HPDE6-E6E7 (cell line): ENCODE measurements around the gene NTN5.
"Not testable (repeated sequence)": the region's sequence is repeated elsewhere in the genome, so short reads cannot be mapped to it uniquely, and the experiment has no call there.

ENCODE experiments used
- DNase-seq: peaks from one replicate; pipeline ENCODE4 v3.0.0; 2011; ENCODE audit warnings: missing footprints; ENCODE audit errors: extremely low spot score

NTN5 gene, protein sequence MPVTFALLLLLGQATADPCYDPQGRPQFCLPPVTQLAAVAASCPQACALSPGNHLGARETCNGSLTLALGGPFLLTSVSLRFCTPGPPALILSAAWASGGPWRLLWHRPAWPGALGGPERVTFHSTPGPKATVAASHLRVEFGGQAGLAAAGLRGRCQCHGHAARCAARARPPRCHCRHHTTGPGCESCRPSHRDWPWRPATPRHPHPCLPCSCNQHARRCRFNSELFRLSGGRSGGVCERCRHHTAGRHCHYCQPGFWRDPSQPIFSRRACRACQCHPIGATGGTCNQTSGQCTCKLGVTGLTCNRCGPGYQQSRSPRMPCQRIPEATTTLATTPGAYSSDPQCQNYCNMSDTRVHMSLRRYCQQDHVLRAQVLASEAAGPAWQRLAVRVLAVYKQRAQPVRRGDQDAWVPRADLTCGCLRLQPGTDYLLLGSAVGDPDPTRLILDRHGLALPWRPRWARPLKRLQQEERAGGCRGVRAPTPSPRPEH

DNA sequence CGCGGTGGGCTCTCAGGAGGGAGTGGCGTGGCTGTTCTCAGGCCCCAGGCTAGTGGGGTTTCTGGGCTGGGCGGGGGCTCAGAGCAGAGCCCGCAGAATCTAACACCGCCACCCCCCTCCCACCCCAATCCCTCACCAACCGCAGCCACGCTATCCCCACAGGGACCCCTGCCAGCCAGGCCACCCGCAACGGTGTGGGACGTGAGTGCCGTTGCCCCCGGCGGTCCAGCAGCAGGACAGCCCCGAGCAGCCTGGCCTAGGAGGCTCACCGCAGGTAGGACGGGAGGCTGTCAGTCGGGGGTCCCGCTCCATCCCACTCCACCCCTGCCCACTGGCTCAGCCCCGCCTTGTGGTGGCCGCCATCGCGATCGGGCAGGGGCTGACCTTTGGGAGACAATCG, at the start of gene NTN5:
Gene NTN5 (minus strand): TSS at position 24 of the 400 bp plus-strand sequence. CDS start 2,031 bp downstream, outside the sequence.
- DNase-seq: no peak

DNA sequence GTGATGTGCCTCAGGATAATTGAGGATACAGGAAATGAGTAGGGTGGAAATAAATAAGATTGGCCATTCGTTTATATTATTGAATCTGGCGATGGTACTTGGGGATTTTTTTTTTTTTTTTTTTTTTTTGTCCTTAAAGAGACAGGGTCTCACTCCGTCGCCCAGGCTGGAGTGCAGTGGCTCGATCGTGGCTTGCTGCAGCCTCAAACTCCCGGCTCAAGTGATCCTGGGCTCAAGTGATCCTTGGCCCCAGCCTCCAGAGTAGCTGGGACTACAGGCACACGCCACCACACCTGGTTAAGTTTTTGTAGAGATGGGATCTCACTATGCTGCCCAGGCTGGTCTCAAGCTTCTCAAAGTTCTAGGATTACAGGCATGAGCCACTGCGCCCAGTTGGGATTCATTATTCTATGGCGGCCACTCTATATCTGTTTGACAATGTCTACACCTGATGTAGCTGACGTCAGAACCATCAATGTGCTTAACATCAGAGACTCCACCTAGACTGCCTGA, 49.4 kb upstream of the NTN5 start:
- DNase-seq: no peak

DNA sequence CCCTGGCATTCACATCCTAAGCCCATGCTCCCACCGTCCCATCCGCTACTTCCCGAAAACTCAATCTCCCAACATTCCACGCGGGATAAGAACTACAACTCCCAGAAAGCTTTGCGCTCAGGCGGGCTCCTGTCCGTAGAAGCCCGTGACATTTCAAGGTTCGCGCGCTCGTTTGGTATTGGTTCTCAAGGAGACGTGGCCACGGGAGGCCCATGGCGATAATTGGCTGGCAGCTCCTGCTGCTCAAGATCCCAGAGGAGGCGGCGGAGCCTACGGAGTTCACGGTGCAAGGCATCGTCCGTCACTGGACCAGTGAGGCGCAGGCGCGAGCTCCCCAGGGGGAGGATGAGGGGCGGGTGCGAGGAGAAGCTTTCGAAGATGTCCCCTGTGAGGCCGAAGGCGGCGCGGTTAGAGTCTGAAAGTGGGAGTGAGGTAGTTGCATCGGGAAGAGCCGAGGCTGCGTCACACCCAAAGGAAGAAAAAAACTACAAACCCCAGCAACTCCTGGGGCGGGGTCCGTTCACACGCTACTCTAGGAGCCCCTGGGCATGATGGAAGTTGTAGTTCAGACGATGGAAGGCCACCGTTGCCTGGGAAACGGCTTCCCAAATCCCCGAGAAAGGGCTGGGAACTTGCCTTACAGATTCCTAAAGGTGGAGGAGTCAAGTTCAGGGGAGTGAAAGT, 47.9 kb upstream of the NTN5 start:
- peak; percentile 75 for DNase-seq

DNA sequence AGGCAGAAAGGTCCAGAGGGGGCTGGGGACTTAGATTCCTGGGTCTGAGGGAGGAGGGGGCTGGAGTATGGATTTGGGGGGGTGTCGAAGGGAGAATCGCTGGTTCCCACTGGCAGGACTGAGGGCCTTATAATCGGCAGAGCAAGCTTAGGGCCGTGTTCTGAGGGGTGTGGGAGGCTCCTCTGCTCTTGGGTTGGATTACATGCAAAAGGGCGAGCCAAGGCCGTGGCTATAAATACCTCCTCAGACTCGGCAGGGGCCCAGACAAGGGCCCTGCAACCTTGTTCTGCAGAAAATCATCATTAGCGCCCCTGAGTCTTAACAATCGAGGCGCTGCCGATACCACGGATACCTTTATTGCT, 47.4 kb upstream of the NTN5 start:
- DNase-seq: no peak

DNA sequence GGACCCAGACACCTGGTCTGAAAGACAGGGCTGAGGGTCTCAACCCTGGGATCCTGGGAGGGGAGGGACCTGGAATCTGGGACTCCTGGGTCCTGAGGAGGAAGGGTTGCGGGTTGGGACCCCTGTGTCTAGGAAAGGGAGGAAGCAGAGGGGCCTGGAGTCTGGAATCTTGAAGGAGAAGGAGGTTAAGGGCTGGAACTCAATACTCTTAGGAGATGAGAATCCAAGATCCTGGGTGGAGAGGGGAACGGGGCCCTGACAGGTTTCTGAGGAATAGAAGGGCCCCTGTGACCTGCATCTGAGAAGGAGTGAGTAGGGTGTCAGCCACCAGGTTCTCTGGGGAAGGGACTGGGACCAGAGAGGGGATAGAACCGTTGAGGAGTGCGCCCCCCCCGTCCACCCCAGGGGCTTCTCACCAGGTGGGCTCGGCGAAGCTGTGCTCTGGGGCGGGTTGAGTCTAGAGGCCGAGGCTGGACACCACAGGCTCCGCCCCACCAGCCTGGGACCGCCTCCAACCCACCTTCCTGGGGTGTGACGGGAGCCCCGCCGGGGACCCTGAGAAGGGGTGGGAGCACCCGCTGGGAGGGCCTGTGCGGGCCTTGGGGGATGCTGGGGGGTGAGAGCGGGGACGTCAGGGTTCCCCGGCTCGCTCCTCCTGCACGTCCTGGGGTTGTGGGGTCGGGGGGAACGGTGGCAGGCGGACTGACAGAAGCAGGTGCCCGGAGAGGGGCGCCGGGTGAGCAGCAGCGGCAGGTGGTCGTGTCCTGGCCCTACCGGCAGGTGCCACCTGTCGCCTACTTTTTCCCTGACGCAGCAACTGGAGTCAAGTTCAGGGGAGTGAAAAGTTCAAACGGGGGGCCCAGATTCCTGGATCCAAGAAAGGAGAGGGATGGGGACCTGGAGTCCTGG, 46.7 kb upstream of the NTN5 start, which contains the start of gene MAMSTR:
Gene MAMSTR (minus strand): TSS at position 463 of the 909 bp plus-strand sequence. CDS start 694 bp downstream, outside the sequence.
- DNase-seq: no peak

DNA sequence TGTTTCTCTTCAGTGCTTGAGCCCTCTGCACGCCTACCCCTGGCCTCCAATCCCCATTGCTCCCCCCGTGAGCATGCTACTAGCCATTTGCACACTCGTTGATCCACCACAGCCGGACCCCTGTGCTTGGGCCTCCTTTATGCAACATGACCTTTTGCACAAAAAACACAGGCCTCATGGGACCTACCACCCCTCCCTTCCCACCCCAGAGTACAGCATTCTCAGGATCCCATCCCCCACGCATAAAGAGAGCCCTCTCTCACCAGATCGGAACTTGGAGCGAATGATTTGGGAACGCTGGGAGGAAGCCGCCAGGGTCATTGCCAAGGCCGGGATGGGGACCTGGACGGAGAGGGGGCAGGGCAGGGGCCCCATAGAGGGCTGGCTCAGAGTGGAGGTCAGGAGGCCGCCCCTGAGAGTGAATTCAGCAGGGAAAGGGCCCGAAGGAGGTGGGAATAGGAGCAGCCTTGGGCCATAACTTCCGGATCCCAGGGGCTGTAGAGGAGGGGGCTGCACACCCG, 46.0 kb upstream of the NTN5 start:
- no peak for DNase-seq

DNA sequence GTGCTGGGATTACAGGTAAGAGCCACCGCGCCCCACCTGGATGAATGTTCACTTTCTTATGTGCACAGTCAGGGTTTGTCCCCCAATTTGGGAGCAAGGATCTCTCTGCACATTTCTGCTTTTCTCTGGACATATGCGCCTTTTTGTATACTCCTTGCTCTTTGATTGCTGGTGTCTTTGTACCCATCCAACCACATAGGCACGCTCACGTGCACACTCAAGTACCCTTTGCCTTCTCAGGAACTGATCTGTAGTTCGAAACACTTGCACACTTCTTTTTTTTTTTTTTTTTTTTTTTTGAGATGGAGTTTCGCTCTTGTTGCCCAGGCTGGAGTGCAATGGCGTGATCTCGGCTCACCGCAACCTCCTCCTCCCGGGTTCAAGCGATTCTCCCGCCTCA, 45.3 kb upstream of the NTN5 start:
- not testable (repeated sequence) for DNase-seq

DNA sequence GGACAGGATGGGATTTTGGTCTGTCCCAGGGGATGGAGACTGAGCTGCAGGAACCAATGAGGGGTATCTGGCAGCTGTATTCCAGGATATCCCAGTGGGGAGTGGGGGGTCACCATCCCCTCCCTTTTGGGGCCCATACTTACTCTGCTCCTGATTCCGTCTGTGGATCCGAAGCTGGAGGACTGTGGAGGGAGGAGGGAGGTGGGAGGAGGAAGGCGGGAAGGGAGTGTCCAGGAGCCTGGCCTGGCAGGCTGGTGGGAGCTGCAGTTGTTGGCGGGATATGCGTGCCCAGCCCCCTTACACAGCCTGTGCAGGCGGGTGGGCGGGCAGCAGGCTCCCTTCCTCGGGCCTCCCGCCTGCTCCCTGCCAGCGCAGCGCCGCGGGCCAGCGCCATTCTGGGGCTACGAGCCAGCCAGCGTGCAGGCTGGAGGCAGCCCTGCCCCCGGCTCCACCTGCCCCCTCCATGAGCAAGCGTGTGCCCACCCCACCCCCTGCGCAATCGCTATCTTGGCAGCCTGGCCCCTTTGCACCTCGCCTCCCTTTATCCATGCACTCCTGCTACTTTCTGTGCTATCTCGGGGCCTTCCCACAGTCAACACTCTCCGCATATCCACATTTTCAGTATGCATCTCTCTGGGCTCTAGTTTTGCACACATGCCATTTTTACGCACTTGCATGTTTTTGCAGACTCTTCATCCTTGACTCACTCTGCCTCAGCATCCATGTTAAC, 43.9 kb upstream of the NTN5 start:
- no peak for DNase-seq

DNA sequence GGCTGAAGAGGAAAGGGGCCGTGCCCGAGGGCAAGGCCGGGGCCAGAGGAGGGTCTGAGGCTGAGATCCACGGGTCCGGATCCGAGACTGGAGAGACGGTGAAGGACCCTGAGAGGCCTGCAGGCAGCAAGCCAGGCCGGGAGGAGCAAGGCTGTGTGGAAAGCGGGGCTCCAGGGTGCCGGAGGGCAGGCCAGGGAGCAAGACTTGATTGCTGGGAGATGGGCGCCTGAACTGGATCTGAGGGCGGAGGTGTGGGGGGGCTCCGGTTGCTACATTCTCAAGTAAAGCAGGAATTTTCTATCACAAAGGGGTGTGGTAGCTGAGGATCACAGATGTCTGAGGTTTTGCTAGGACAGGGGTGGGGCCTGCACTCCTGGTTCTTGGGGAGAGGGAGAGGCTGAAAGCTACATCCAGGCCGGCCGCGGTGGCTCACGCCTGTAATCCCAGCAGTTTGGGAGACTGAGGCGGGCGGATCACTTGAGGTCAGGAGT, 42.9 kb upstream of the NTN5 start:
- DNase-seq: no peak

DNA sequence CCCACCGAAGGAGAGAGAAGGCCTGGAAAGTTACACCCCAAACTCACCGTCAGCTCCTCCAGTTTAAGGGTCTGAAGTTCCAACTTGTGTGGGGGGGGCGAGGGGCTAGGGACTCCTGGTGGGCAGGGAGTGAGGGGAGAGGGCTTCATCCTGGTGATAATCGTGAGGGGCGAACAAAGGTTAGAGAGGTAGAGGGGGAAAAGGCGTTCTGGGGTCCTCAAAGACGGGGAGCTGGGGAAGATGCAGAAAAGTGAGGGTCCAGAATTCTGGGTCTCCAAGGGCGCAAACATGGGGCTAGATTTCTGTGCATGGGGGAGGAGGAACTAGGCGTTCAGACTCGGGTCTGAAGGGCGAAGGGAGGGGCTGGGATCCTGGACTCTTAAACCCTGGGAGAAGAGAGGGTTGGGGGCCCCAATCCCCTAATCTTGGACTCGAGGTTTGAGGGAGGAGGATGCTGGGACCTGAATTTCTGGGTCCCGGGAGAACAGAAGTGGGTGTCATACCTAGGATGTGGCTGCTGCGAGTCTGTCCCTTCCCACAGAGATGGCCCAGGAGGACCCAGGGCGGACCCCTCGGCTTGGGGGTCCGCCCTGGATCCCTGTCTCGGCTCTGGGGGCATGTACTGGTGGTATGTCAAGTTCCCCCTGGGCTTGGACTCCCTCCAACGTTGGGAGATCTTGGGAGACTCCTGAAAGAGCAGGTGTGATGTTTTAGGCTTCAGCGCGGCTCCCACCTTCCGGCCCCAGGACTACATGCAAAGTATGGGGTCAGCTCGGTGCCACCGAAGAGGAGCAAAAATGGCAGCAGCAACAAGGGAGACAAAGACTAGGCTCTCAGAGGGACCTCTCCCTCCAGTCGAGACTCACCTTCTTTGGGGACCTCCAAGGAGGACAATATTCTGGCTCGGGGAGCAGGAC, 42.2 kb upstream of the NTN5 start:
- no peak for DNase-seq

DNA sequence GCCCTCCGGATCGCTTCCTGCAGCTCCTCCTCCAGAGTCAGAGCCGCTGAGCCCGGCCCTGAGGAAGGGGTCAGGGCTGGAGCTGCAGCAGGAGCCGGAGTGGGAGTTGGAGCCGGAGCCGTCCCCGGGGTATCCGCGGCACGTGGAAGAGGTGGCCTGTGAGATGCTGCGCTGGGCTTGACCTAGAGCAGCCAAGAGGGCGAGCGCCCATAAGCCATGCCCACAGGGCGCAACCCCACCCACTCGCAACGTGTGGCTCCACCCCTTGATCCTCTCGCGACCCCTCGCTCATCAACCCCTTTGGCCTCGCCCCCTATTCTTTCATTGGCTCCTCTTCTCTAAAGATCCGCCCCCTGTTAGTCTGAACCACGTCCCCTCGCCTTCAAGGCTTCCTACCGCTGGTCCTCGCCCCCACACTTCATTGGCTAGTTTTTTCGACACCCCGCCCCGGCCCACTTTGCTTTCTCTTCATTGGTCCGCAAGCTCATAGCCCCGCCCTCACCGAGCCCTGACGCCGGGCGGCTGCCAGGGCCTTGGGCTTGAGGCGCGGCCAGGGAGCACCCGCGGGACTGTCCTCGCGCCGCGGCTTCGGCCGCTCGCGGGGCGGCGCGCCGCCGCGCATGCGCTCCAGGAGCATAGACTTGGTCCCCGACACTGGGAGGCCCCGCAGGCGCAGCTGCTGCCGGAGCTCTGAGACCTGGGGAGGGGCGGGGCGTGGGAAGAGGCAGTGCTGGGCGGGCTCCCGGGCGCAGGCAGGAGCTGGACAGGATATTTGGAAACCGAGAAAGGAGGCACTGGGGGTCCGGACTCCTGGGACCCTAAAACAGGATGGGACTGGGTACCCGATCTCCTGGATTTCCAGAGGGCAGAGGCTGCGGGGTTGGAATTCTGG, 41.3 kb upstream of the NTN5 start:
- peak; percentile 99 for DNase-seq

DNA sequence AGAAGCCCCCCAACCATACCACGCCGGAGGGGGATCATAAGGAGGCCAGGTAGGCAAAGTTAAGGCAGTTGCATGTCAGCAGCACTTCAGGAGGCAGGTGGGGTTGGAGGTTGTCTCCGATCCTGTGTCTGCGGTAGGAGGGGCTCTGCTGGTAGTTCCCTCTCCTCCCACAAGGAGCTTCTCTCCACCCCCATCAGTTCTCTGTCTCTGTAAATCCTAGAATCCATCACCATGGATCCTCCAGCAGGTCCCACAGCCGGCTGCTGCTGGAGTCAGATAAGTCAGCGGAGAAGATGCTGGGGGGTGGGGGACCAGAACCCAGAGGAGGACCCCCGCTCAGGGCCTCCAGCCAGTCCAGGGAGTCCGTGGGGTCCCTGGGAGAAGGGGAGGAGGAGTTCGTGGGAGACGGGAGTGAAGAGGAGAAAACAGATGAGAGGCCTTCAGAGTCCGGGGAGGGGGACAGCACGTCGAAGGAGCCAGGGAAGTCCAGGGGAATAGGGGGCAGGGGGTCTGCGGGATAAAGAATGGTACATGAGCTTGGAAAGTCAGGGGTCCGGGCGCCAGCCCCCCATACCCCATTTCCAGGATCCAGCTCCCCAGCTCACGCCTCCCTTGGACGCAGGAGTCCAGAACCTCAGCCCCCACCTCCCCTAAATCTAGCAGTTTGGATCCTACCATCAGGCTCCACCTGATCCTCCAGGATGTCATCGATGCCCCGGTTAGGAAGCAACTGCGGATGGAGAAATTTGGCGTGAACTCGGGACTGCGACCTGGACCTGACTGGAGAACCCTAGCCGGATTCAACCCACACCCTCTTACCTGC, 40.4 kb upstream of the NTN5 start:
- no peak for DNase-seq

DNA sequence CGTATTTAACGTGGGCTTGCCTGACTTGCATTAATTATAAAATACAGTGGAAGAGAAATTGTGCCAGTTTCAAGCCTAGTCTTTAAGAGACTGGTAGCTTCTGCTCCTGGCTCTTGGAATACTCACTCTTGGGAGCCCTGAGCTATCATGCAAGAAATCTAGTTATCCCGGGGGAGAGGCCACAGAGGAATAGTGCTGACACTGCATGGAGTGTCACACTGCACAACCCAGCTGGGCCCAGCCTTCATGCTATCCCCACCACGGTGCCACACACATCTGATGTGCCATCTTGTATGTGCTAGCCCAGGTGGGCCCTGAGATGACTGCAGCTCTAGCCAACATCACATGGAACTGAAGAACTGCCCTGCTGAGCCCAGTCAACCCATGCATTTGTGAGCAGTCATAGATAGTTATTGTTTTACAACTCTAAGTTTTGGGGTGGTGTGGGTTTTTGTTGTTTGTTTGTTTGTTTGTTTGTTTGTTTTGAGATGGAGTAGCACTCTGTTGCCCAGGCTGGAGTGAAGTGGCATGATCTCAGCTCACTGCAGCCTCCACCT, 38.4 kb upstream of the NTN5 start:
- no peak for DNase-seq

DNA sequence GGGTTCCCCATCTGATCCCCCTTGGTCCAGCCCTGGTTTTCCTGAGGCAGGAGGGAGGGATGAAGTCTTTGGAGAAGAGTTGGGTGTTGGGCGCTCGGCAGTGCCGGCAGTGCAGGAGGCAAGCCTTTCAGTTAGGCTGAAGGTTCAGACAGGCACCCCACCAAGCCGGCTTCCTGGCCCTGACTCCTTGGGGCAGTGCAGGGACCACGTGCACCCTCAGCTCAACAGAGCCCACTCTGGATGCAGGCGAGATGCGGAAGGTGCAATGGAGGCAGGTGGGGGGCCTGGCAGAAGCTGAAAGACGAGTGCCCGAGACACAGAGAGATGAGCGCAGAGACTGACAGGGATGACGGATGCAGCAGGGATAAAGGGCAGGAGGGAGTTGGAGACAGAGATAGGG, 35.7 kb upstream of the NTN5 start:
- no peak for DNase-seq

DNA sequence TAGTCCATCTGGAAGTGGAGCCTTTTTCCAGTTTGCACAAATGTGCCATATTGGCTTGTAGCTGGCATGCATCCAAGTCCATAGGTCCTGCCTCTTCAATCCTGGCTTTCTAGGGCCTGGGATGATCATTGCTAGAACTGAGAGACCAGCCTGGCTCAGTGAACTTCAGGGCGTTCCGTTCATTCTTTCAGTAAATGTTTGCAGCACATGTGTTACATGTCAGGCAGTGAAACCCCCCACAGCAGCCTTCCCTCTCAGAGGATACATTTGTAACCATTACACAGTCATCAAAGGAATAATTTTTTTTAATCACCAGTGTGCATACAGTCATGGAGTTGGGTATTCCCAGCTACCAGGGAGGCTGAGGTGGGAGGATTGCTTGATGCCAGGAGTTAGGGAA, 32.6 kb upstream of the NTN5 start:
- DNase-seq: no peak

DNA sequence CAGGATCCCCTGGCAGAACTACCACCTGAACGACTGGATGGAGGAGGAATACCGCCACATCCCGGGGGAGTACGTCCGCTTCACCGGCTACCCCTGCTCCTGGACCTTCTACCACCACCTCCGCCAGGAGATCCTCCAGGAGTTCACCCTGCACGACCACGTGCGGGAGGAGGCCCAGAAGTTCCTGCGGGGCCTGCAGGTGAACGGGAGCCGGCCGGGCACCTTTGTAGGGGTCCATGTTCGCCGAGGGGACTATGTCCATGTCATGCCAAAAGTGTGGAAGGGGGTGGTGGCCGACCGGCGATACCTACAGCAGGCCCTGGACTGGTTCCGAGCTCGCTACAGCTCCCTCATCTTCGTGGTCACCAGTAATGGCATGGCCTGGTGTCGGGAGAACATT, 30.5 kb upstream of the NTN5 start:
- DNase-seq: no peak

DNA sequence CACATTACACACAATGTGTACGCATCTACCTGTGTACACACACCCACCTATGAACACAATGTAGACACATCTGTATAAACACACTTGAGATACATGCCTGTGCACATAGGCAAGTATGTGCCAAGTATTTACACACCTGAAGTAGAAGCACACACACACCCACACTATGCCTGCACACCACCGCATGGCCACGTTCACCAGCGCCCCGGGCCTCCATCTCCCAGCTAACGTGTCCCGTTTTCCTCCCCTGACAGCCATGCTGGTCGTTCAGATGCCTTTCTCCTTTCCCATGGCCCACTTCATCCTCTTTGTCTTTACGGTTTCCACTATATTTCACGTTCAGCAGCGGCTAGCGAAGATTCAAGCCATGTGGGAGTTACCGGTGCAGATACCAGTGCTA, 29.9 kb upstream of the NTN5 start:
- DNase-seq: no peak
